Measurements from ENCODE around the gene MAMLD1. TPM values are rescaled to one million over a fixed set of nuclear protein-coding genes. Genes with fewer than 3 reads are reported as not detected.

The MAMLD1 gene
- total RNA-seq, 1 experiment from 2014 or later = 0.48 TPM

- Histone ChIP-seq H3K27me3 (ENCODE audit: insufficient read depth, low read length) (no peaks in the 10 kb centered on the region), H2BK20ac (ENCODE audit: low read depth, low read length, poor library complexity, severe bottlenecking) (no peak overlapping the region), H3T11ph (ENCODE audit: low read length) (no peak overlapping the region), H4K8ac (replicated peaks; ENCODE audit: insufficient read length, low read depth, low read length) (no peak overlapping the region), H4K20me1 (ENCODE audit: control insufficient read depth, insufficient read depth, insufficient read length) (no peaks in the 10 kb centered on the region), H3K23ac (ENCODE audit: insufficient read length, low read depth, low read length) (no peak overlapping the region), H3K27ac (ENCODE audit: insufficient read length, low read depth, low read length) (no peak overlapping the region), H3K56ac (ENCODE audit: insufficient read length, low read depth, low read length) (no peak overlapping the region), H2BK12ac (ENCODE audit: insufficient read length, low read depth, low read length) (no peak overlapping the region), H4K5ac (ENCODE audit: insufficient read length, low read depth, low read length) (no peak overlapping the region), H3K14ac (ENCODE audit: insufficient read depth, low read length) (no peak overlapping the region), H3K23me2 (ENCODE audit: insufficient read length, low read depth, low read length, poor library complexity, severe bottlenecking) (no peaks in the 10 kb centered on the region), H3K4me1 (ENCODE audit: insufficient read depth, low read length) (no peaks in the 10 kb centered on the region), H3K9me3 (ENCODE audit: control insufficient read depth, low read depth, low read length) (no peaks in the 10 kb centered on the region), H3K9ac (ENCODE audit: extremely low read depth, insufficient read length, low read length) (no peak overlapping the region), H4K91ac (ENCODE audit: insufficient read length, low read depth, low read length) (no peak overlapping the region), H3K4ac (ENCODE audit: low read depth, low read length) (no peak overlapping the region), H3K4me2 (ENCODE audit: insufficient read depth, insufficient read length, low read length) (no peak overlapping the region), H2AFZ (ENCODE audit: low read length) (no peak overlapping the region), H2AK5ac (ENCODE audit: insufficient read length, low read length) (no peak overlapping the region), H2BK15ac (ENCODE audit: low read depth, low read length) (no peak overlapping the region), H3K79me1 (ENCODE audit: insufficient read depth, low read depth, low read length, poor library complexity, severe bottlenecking) (no peaks in the 10 kb centered on the region), H3K79me2 (ENCODE audit: insufficient read depth, low read length) (no peaks in the 10 kb centered on the region), H2BK5ac (ENCODE audit: insufficient read length, low read length) (no peak overlapping the region), H3K18ac (ENCODE audit: insufficient read length, low read depth, low read length) (no peak overlapping the region), H2BK120ac (ENCODE audit: low read depth, low read length, poor library complexity, severe bottlenecking) (no peak overlapping the region)
- Mint-ChIP-seq H3K27me3 (ENCODE audit: low read depth) (no peaks in the 10 kb centered on the region), H3K4me1 (no peaks in the 10 kb centered on the region), H3K27ac (no peak overlapping the region), H3K4me3 (no peak overlapping the region), H3K36me3 (ENCODE audit: insufficient read depth in 1 of 3, low read depth in 3 of 3) (peaks cover 0 to 3% (median 0%) of the 10 kb centered on the region in 3 experiments; a peak in 3 of 7 replicates), H3K9me3 (peaks cover 61 to 83% of the 10 kb centered on the region in 2 experiments)
- WGBS (ENCODE audit: extremely low coverage, insufficient read length, low lambda C conversion rate) = no CpG with 5 or more reads among the region's 6 CpGs
- no peak for TF ChIP-seq CTCF (conservative IDR thresholded peaks at IDR 0.05)
- DNase-seq = no peak
Measured at GRCh38 chrX:150464001-150464400, 100.9 kb downstream of the MAMLD1 start.
